Measurements from ENCODE around the gene TPCN2. TPM values are rescaled to one million over a fixed set of nuclear protein-coding genes. Genes with fewer than 3 reads are reported as not detected.

TPCN2 gene
- total and polyA plus RNA-seq, 2 of the 8 experiments (the other 6 are each of a cell fraction or from before 2014, with no cell fraction given), result 9.7 to 18.6 TPM

DNA sequence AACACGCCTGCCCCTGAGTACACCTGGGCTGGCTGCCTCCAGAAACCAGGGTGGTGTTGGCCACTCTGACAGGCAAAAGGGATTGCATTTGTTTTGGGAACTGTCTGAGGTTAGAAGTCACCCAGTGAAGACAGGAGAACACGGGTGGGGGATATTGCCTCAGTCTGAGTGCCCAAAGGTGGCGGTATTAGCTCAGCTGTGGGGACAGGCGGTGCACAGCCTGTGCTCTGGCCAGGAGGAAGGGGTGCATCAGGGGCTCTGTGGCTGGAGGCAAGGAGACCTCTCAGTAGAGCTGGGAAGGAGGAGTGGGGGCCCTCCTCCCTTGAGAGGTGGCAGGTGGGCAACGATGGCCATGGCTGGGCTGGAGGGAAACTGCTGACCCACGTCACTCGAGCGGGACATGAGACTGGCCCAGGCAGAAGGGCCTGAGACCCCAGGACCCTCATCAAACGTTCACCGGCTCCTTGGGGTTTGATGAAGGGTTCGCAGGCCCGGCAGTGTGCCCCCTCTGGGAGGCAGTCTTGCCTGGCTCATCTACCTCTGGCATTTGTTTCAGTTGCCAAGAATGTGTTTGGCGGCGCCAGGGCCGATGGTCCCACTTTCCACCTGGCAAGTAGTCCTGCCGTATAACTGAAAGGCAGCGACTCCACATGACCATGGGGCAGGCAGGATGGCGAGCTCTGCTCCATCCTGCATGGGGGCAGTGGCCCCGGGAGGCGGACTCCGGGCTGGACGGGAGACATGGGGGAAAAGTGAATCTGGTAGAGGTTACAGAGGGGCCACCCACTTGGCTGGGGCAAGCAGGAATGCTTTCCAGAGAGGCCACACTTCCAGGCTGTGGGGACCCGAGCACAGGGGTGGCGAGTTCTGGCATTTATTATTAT is 54.2 kb downstream of the TPCN2 start:
- H3K36me3 ChIP-seq (ENCODE audit: control insufficient read depth in 2 of 4, insufficient read depth in 4 of 4, low read length in 3 of 4), result no peaks in the 10 kb centered on the region
- no peak overlapping the region for H3K4me2 ChIP-seq (ENCODE audit: insufficient read depth in 1 of 2, low read depth in 2 of 2, low read length in 2 of 2)
- no peak overlapping the region for H2BK20ac ChIP-seq (ENCODE audit: low read length)
- H3K14ac ChIP-seq (ENCODE audit: insufficient read length), result no peak overlapping the region
- H2BK15ac ChIP-seq (ENCODE audit: low read length), result no peak overlapping the region; the same call in 1 of the 2 replicates
- H3K4me1 ChIP-seq (replicated peaks in 1 of 4; ENCODE audit: control insufficient read depth in 3 of 4, insufficient read depth in 4 of 4, low read length in 3 of 4), result peaks cover 0 to 14% (median 4%) of the 10 kb centered on the region in 4 experiments; a peak in 4 of 7 replicates
- H3K4me3 ChIP-seq (ENCODE audit: extremely low read depth in 1 of 4, insufficient read depth in 2 of 4, low read depth in 3 of 4, low read length in 4 of 4), result no peak overlapping the region
- 77% methylated on average over 23 of the region's 24 CpGs; no CpG with 5 or more reads in 1 of the 2 experiments for WGBS, 2 experiments (ENCODE audit: extremely low coverage in 1 of 2, insufficient coverage in 1 of 2, insufficient read length in 1 of 2, insufficient replicate concordance in 2 of 2, low coverage in 1 of 2, low lambda C conversion rate in 2 of 2, missing lambda C conversion rate in 1 of 2)
- H3K23me2 ChIP-seq (ENCODE audit: low read depth, low read length), result no peaks in the 10 kb centered on the region
- H3K27ac ChIP-seq (ENCODE audit: low read depth, low read length), result no peak overlapping the region
- 0 out of 2 replicates have a peak overlapping the region, but pooled peaks have one; percentile 27 for H2BK12ac ChIP-seq (ENCODE audit: low read depth, low read length)
- H4K91ac ChIP-seq (replicated peaks; ENCODE audit: insufficient read length, low read length), result no peak overlapping the region
- no peak for DNase-seq (ENCODE audit: low read depth in 1 of 2, low spot score in 2 of 2)
- no peaks in the 10 kb centered on the region for H3K27me3 ChIP-seq (replicated peaks in 1 of 4; ENCODE audit: control insufficient read depth in 3 of 4, extremely low read depth in 1 of 4, insufficient read depth in 3 of 4, low read length in 3 of 4)
- H3K23ac ChIP-seq (ENCODE audit: insufficient read length), result no peak overlapping the region
- H4K20me1 ChIP-seq (replicated peaks in 1 of 2; ENCODE audit: control insufficient read depth in 1 of 2, insufficient read depth in 2 of 2, low read length in 2 of 2), result peaks cover 0 to 2% of the 10 kb centered on the region in 2 experiments
- no peak overlapping the region for H2AFZ ChIP-seq (ENCODE audit: low read length)
- no peak overlapping the region for H2BK120ac ChIP-seq (replicated peaks; ENCODE audit: low read depth, low read length)
- H3K56ac ChIP-seq (replicated peaks; ENCODE audit: insufficient read length, low read depth, low read length), result no peak overlapping the region
- H4K8ac ChIP-seq (ENCODE audit: extremely low read depth, insufficient read depth, low read length), result no peak overlapping the region; the same call in 1 of the 2 replicates
- no peak for FAIRE-seq
- no peaks in the 10 kb centered on the region for H3K79me1 ChIP-seq (ENCODE audit: low read depth, low read length)
- H3K18ac ChIP-seq (ENCODE audit: extremely low read depth, low read length), result no peak overlapping the region
- H4K5ac ChIP-seq (ENCODE audit: insufficient read length, low read depth, low read length), result no peak overlapping the region
- no peak overlapping the region for H3K4ac ChIP-seq (replicated peaks; ENCODE audit: insufficient read length, low read depth, low read length)
- POLR2A ChIA-PET (ENCODE audit: partially characterized antibody), result interaction anchor here (0.9 to 1.2 kb wide), 2 partner anchors 9 to 540 kb away, joined by 4 to 6 read pairs; no protein-coding TSS in a partner anchor
- TF ChIP-seq RAD21 (IDR thresholded peaks at IDR 0.05 in 1 of 2, conservative IDR thresholded peaks at IDR 0.05 in 1 of 2; ENCODE audit: low read depth in 2 of 2, low read length in 2 of 2) (peak; percentile 61 to 71), NANOG (IDR thresholded peaks at IDR 0.05; ENCODE audit: insufficient read depth, low read depth, low read length, poor library complexity, severe bottlenecking) (no peak)
- TF ChIP-seq, protein P1, sequence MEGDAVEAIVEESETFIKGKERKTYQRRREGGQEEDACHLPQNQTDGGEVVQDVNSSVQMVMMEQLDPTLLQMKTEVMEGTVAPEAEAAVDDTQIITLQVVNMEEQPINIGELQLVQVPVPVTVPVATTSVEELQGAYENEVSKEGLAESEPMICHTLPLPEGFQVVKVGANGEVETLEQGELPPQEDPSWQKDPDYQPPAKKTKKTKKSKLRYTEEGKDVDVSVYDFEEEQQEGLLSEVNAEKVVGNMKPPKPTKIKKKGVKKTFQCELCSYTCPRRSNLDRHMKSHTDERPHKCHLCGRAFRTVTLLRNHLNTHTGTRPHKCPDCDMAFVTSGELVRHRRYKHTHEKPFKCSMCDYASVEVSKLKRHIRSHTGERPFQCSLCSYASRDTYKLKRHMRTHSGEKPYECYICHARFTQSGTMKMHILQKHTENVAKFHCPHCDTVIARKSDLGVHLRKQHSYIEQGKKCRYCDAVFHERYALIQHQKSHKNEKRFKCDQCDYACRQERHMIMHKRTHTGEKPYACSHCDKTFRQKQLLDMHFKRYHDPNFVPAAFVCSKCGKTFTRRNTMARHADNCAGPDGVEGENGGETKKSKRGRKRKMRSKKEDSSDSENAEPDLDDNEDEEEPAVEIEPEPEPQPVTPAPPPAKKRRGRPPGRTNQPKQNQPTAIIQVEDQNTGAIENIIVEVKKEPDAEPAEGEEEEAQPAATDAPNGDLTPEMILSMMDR (IDR thresholded peaks at IDR 0.05; ENCODE audit: control extremely low read depth in 1 of 3, insufficient read depth in 1 of 3, low read depth in 1 of 3, low read length in 3 of 3), result peak in 2 of 3 experiments; percentile 32 to 40; a peak in 3 of 4 replicates
- CTCF ChIA-PET (ENCODE audit: partially characterized antibody), result interaction anchor here (0.8 to 5.9 kb wide), 20 partner anchors 10 to 581 kb away, joined by 3 to 39 read pairs (median 7); no protein-coding TSS in a partner anchor
- H2BK5ac ChIP-seq (ENCODE audit: low read depth, low read length), result peak overlapping the region; percentile 52; the same call in 1 of the 2 replicates
- H2AK5ac ChIP-seq (ENCODE audit: low read depth, low read length), result no peak overlapping the region
- no peak overlapping the region for H3K9ac ChIP-seq (replicated peaks in 1 of 4; ENCODE audit: extremely low read depth in 1 of 4, low read depth in 3 of 4, low read length in 3 of 4)
- H3K9me3 ChIP-seq (ENCODE audit: insufficient read depth in 2 of 2, low read depth in 1 of 2, low read length in 1 of 2), result peaks cover 0 to 2% of the 10 kb centered on the region in 2 experiments; a peak in 1 of 4 replicates
- no peaks in the 10 kb centered on the region for H3K79me2 ChIP-seq (ENCODE audit: control insufficient read depth in 1 of 2, insufficient read depth in 2 of 2, low read length in 2 of 2)
